ENCODE data around the gene LRRK2. TPM values are rescaled to one million over a fixed set of nuclear protein-coding genes. Genes with fewer than 3 reads are reported as not detected.

Gene LRRK2
- total and polyA plus RNA-seq, 2 of the 13 experiments (the other 11 are each of a cell fraction or from before 2014, with no cell fraction given) = not detected

GRCh38 chr12:40198601-40199000, 26.2 kb upstream of the LRRK2 start:
- POLR2A ChIA-PET = no interaction called here
- FAIRE-seq (no peak), DNase-seq (ENCODE audit: low spot score) (no peak), ATAC-seq (no peak)
- no peaks in the 10 kb centered on the region for H3K79me2 ChIP-seq (ENCODE audit: insufficient read depth, low read length)
- H2AFZ ChIP-seq (ENCODE audit: low read length) = no peak overlapping the region
- CTCF ChIA-PET (ENCODE audit: low intra/inter-chr PET ratio, low total read pairs) = no interaction called here
- WGBS (ENCODE audit: low lambda C conversion rate) = 1% methylated on average over 4 of the region's 4 CpGs
- no peaks in the 10 kb centered on the region for H3K9me3 ChIP-seq (ENCODE audit: low read length)
- BruUV-seq (replicated peaks) = no TSS peak
- no peaks in the 10 kb centered on the region for H3K4me1 ChIP-seq (ENCODE audit: insufficient read depth, low read length)
- H3K27me3 ChIP-seq (ENCODE audit: control insufficient read depth in 1 of 2, insufficient read depth in 2 of 2, low read length in 2 of 2) = no peaks in the 10 kb centered on the region
- in situ Hi-C loops (cut with HindIII; ENCODE audit: extremely low pct_ligation_motif_present, low pct_unique_long_range_greater_than_20kb) (no loop called here), intact Hi-C loops (cut with micrococcal nuclease; ENCODE audit: unreplicated experiment) (no loop called here)
- no peak overlapping the region for H3K4me2 ChIP-seq (ENCODE audit: low read depth, low read length)
- no peak overlapping the region for H3K4me3 ChIP-seq (replicated peaks in 1 of 3; ENCODE audit: insufficient read depth in 1 of 3, low read depth in 2 of 3, low read length in 3 of 3)
- no peaks in the 10 kb centered on the region for H4K20me1 ChIP-seq (ENCODE audit: insufficient read depth, low read length)
- H3K27ac ChIP-seq (ENCODE audit: extremely low read length, insufficient read depth, low read length) = no peak overlapping the region
- H3K9ac ChIP-seq (ENCODE audit: insufficient read depth, low read depth, low read length) = no peak overlapping the region
- H3K36me3 ChIP-seq (replicated peaks in 1 of 2; ENCODE audit: control insufficient read depth in 1 of 2, insufficient read depth in 2 of 2, low read length in 2 of 2) = no peaks in the 10 kb centered on the region
- TF ChIP-seq ZC3H13 (CRISPR knock-in tag; IDR thresholded peaks at IDR 0.05) = no peak
- TF ChIP-seq ZC3H4 (CRISPR knock-in tag; IDR thresholded peaks at IDR 0.05; ENCODE audit: borderline replicate concordance) = no peak
- TF ChIP-seq ZNF737 (CRISPR knock-in tag; IDR thresholded peaks at IDR 0.05; ENCODE audit: borderline replicate concordance) = no peak
- no peak for TF ChIP-seq SNAPC5 (CRISPR knock-in tag; IDR thresholded peaks at IDR 0.05; ENCODE audit: borderline replicate concordance)
- no peak for TF ChIP-seq ZKSCAN8 (CRISPR knock-in tag; IDR thresholded peaks at IDR 0.05; ENCODE audit: borderline replicate concordance)
- no peak for TF ChIP-seq SNAPC4 (CRISPR knock-in tag; IDR thresholded peaks at IDR 0.05)
- TF ChIP-seq ZNF574 (CRISPR knock-in tag; IDR thresholded peaks at IDR 0.05) = no peak
- no peak for TF ChIP-seq ZMYM2 (CRISPR knock-in tag; IDR thresholded peaks at IDR 0.05)
- TF ChIP-seq MIXL1 (CRISPR knock-in tag; IDR thresholded peaks at IDR 0.05) = no peak
- no peak for TF ChIP-seq ZNF720 (CRISPR knock-in tag; IDR thresholded peaks at IDR 0.05)
- no peak for TF ChIP-seq ZNF362 (CRISPR knock-in tag; IDR thresholded peaks at IDR 0.05; ENCODE audit: borderline replicate concordance)
- no peak for TF ChIP-seq PAWR (CRISPR knock-in tag; IDR thresholded peaks at IDR 0.05; ENCODE audit: borderline replicate concordance)
- no peak for TF ChIP-seq HOXA5 (CRISPR knock-in tag; IDR thresholded peaks at IDR 0.05)
- no peak for TF ChIP-seq ZNF18 (CRISPR knock-in tag; IDR thresholded peaks at IDR 0.05; ENCODE audit: insufficient replicate concordance)
- TF ChIP-seq BRD4 (CRISPR knock-in tag; IDR thresholded peaks at IDR 0.05) = no peak
